Panc1 (cell line): Measurements from ENCODE around the gene LYST.

Experiments
- TF ChIP-seq, protein P1 (sequence below): fragments of 450-650 bp; IDR thresholded peaks from 2 replicates; pipeline ENCODE4 v1.5.1; 2017; ENCODE audit warnings: mild to moderate bottlenecking
- TF ChIP-seq, protein P2 (sequence below), 2 experiments: IDR thresholded peaks; 2 replicates each; pipeline ENCODE4 v1.6.1; 2011 to 2012; ENCODE audit warnings: low read depth in 2 of 2, control low read depth in 1 of 2, low read length in 1 of 2, mild to moderate bottlenecking in 1 of 2, moderate library complexity in 1 of 2; ENCODE audit not compliant: insufficient read depth in 1 of 2

DNA sequence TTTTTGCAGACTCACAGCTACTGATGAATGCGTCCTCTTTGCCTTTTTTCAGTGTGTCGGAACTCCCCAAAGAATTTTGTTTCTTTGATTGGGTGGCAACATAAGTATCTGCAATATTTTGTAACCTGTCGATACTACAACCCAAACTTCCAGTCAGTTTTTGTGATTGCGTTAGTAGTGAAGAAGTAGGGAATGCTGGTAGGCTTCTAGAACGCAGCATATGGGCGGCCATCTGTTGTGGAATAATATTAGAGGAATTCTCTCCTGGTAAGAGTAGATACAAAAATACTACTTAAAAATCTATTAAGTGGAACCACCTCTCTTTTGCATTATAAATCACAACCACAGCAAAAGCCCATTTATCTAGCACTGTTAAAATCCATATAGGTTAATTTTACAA is 107.4 kb downstream of the LYST start:
- TF ChIP-seq, protein P1, sequence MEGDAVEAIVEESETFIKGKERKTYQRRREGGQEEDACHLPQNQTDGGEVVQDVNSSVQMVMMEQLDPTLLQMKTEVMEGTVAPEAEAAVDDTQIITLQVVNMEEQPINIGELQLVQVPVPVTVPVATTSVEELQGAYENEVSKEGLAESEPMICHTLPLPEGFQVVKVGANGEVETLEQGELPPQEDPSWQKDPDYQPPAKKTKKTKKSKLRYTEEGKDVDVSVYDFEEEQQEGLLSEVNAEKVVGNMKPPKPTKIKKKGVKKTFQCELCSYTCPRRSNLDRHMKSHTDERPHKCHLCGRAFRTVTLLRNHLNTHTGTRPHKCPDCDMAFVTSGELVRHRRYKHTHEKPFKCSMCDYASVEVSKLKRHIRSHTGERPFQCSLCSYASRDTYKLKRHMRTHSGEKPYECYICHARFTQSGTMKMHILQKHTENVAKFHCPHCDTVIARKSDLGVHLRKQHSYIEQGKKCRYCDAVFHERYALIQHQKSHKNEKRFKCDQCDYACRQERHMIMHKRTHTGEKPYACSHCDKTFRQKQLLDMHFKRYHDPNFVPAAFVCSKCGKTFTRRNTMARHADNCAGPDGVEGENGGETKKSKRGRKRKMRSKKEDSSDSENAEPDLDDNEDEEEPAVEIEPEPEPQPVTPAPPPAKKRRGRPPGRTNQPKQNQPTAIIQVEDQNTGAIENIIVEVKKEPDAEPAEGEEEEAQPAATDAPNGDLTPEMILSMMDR: no peak
- TF ChIP-seq, protein P2, sequence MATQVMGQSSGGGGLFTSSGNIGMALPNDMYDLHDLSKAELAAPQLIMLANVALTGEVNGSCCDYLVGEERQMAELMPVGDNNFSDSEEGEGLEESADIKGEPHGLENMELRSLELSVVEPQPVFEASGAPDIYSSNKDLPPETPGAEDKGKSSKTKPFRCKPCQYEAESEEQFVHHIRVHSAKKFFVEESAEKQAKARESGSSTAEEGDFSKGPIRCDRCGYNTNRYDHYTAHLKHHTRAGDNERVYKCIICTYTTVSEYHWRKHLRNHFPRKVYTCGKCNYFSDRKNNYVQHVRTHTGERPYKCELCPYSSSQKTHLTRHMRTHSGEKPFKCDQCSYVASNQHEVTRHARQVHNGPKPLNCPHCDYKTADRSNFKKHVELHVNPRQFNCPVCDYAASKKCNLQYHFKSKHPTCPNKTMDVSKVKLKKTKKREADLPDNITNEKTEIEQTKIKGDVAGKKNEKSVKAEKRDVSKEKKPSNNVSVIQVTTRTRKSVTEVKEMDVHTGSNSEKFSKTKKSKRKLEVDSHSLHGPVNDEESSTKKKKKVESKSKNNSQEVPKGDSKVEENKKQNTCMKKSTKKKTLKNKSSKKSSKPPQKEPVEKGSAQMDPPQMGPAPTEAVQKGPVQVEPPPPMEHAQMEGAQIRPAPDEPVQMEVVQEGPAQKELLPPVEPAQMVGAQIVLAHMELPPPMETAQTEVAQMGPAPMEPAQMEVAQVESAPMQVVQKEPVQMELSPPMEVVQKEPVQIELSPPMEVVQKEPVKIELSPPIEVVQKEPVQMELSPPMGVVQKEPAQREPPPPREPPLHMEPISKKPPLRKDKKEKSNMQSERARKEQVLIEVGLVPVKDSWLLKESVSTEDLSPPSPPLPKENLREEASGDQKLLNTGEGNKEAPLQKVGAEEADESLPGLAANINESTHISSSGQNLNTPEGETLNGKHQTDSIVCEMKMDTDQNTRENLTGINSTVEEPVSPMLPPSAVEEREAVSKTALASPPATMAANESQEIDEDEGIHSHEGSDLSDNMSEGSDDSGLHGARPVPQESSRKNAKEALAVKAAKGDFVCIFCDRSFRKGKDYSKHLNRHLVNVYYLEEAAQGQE (IDR thresholded peaks at IDR 0.05; ENCODE audit: insufficient read depth in 1 of 2, low read depth in 2 of 2, low read length in 1 of 2): no peak
